Measurements from ENCODE around the gene PNMA1.

DNA sequence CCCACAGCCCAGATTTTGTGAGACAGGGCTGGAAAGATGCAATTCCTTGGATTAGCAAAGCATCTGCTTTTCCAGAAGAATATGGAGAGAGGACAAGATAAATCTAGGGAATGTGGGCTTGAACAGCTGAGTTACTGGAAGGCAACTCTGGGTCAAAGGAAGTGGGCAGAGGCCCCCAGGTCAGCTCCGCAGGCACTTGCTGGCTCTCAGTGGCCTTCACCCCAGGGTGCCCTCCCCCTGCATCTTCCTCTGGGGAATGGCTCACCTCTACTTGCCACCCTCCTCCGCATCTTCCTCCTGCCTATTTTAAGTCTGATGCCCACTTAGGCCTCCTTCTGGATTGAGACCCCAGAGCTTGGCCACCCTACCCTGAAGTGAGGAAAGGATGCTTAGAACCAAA, 10.5 kb upstream of the PNMA1 start:
- TF ChIP-seq, protein P1, sequence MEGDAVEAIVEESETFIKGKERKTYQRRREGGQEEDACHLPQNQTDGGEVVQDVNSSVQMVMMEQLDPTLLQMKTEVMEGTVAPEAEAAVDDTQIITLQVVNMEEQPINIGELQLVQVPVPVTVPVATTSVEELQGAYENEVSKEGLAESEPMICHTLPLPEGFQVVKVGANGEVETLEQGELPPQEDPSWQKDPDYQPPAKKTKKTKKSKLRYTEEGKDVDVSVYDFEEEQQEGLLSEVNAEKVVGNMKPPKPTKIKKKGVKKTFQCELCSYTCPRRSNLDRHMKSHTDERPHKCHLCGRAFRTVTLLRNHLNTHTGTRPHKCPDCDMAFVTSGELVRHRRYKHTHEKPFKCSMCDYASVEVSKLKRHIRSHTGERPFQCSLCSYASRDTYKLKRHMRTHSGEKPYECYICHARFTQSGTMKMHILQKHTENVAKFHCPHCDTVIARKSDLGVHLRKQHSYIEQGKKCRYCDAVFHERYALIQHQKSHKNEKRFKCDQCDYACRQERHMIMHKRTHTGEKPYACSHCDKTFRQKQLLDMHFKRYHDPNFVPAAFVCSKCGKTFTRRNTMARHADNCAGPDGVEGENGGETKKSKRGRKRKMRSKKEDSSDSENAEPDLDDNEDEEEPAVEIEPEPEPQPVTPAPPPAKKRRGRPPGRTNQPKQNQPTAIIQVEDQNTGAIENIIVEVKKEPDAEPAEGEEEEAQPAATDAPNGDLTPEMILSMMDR (IDR thresholded peaks at IDR 0.05), result no peak
- no peak for TF ChIP-seq EZH2 (IDR thresholded peaks at IDR 0.05; ENCODE audit: borderline replicate concordance, insufficient read depth, low read depth, low read length, poor library complexity, severe bottlenecking)
